HFFc6 (cell line): Measurements from ENCODE around the gene TRAPPC3. TPM values are rescaled to one million over a fixed set of nuclear protein-coding genes. Genes with fewer than 3 reads are reported as not detected.

Experiments used
- DNase-seq: peaks from one replicate; pipeline ENCODE4 v3.0.0-alpha.2; 2018
- H3K27ac Mint-ChIP-seq: 2 replicates; pipeline ENCODE4 v1.8.0; 2020; ENCODE audit warnings: mild to moderate bottlenecking, mixed read lengths
- H3K27me3 Mint-ChIP-seq: 2 replicates; pipeline ENCODE4 v1.8.0; 2021; ENCODE audit warnings: mild to moderate bottlenecking, moderate library complexity, mixed read lengths; ENCODE audit not compliant: insufficient read depth
- H3K36me3 Mint-ChIP-seq: 2 replicates; pipeline ENCODE4 v1.8.0; 2021; ENCODE audit warnings: low read depth, mixed read lengths
- H3K4me1 Mint-ChIP-seq: 2 replicates; pipeline ENCODE4 v1.8.0; 2020; ENCODE audit warnings: low read depth, mixed read lengths
- H3K4me3 Mint-ChIP-seq: 2 replicates; pipeline ENCODE4 v1.8.0; 2020; ENCODE audit warnings: mild to moderate bottlenecking, moderate library complexity, mixed read lengths
- H3K9me3 Mint-ChIP-seq: 2 replicates; pipeline ENCODE4 v1.8.0; 2020; ENCODE audit warnings: mild to moderate bottlenecking, mixed read lengths
- CTCF ChIP-seq: fragments of 200-600 bp; sonication (generic); IDR thresholded peaks from 2 replicates; pipeline ENCODE4 v1.5.0; 2021; ENCODE audit warnings: antibody characterized with exemption, mild to moderate bottlenecking
- total RNA-seq, 6 experiments: library from RNA; stranded (reverse); fragmentation: NEBNext Ultra II Directional; extraction: Animal tissue kit (Norgen Biotek cat#: 25700); gene quantifications; 2 replicates in 1 of 6; 3 replicates in 5 of 6; pipeline ENCODE4 v1.2.3, GENCODE V29; 2021

The TRAPPC3 gene
- total RNA-seq, 6 experiments from 2014 or later, result 76.6 to 93.4 (median 78.6) TPM

- no peaks in the 10 kb centered on the region for H3K36me3 Mint-ChIP-seq
- H3K27ac Mint-ChIP-seq, result no peak overlapping the region
- peaks cover 9% of the 10 kb centered on the region for H3K27me3 Mint-ChIP-seq
- no peak for DNase-seq
- peaks cover 37% of the 10 kb centered on the region for H3K4me1 Mint-ChIP-seq
- H3K4me3 Mint-ChIP-seq, result no peak overlapping the region
- H3K9me3 Mint-ChIP-seq, result no peaks in the 10 kb centered on the region
- no peak for TF ChIP-seq CTCF
Measured at GRCh38 chr1:36118447-36119204, 30.7 kb downstream of the TRAPPC3 start.

DNA sequence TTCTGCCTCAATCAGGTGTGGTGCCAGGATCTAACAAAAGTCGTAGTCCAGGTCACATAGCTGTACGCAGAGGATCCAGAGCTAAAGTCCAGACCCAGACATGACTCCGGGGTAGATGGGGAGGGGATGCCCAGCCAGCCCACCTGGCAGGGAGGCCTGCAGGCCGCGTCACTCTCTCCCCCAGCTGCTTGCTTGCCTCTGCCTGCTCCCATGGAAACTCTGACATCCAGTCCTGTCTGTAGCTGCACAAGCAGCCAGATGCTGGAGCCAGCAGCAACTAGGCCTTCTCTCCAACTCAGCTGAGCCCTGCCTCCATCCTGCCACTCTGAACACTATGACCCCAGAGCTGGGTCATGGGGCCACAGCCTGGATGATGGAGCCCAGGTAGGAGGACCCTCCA lies 32.4 kb downstream of the TRAPPC3 start:
- Mint-ChIP-seq H3K36me3 (no peaks in the 10 kb centered on the region), H3K4me3 (no peak overlapping the region), H3K9me3 (no peaks in the 10 kb centered on the region), H3K4me1 (peaks cover 51% of the 10 kb centered on the region), H3K27ac (peak overlapping the region; percentile 98), H3K27me3 (peaks cover 3% of the 10 kb centered on the region)
- DNase-seq, result no peak
- no peak for TF ChIP-seq CTCF

GRCh38 chr1:36115931-36116330 lies 33.4 kb downstream of the TRAPPC3 start:
- Mint-ChIP-seq H3K27me3 (peaks cover 3% of the 10 kb centered on the region), H3K36me3 (no peaks in the 10 kb centered on the region), H3K27ac (peak overlapping the region; percentile 98), H3K4me3 (peak overlapping the region; percentile 74; the same call in 1 of the 2 replicates), H3K4me1 (peaks cover 58% of the 10 kb centered on the region), H3K9me3 (no peaks in the 10 kb centered on the region)
- peak; percentile 19 for DNase-seq
- no peak for TF ChIP-seq CTCF

- H3K27ac Mint-ChIP-seq, result peak overlapping the region; percentile 98
- H3K27me3 Mint-ChIP-seq, result peaks cover 3% of the 10 kb centered on the region
- peaks cover 64% of the 10 kb centered on the region for H3K4me1 Mint-ChIP-seq
- peak overlapping the region; percentile 74 for H3K4me3 Mint-ChIP-seq
- no peaks in the 10 kb centered on the region for H3K36me3 Mint-ChIP-seq
- DNase-seq, result peak; percentile 75
- no peaks in the 10 kb centered on the region for H3K9me3 Mint-ChIP-seq
- no peak for TF ChIP-seq CTCF
Measured at GRCh38 chr1:36115200-36115669, 34.1 kb downstream of the TRAPPC3 start.

DNA sequence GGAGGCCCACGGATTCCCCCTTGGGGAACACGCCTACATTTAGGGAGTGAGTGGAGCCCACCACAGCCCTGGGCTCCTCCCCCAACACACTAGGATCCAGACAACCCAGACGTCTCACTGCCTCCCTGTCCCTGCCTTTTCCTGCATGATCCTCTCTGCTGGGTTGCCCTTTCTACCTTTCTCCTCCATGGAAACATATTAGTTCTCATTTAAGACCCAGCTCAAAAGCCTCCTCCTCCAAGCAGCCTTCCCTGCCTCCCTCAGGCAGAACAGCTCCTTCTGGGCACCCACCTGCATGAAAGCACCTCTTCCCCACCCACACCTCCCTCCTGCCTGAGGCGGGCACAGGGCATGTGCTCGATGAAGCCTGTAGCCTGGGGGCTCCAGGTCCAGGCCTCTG lies 34.9 kb downstream of the TRAPPC3 start:
- Mint-ChIP-seq H3K27ac (peak overlapping the region; percentile 98), H3K27me3 (peaks cover 1% of the 10 kb centered on the region), H3K9me3 (no peaks in the 10 kb centered on the region), H3K4me1 (peaks cover 63% of the 10 kb centered on the region), H3K4me3 (peak overlapping the region; percentile 50; the same call in 1 of the 2 replicates), H3K36me3 (no peaks in the 10 kb centered on the region)
- no peak for TF ChIP-seq CTCF
- no peak for DNase-seq
